Activated naive CD8-positive, alpha-beta T cell (primary cell): ENCODE results near the gene KCNG2.

Experiments
- H3K27ac Mint-ChIP-seq: one replicate; pipeline ENCODE4 v1.8.0; 2021; ENCODE audit warnings: mixed read lengths
- H3K27me3 Mint-ChIP-seq: one replicate; pipeline ENCODE4 v1.8.0; 2021; ENCODE audit warnings: mixed read lengths
- H3K36me3 Mint-ChIP-seq: one replicate; pipeline ENCODE4 v1.8.0; 2021; ENCODE audit warnings: mixed read lengths
- H3K4me1 Mint-ChIP-seq: one replicate; pipeline ENCODE4 v1.8.0; 2021; ENCODE audit warnings: low read depth, mixed read lengths
- H3K4me3 Mint-ChIP-seq: one replicate; pipeline ENCODE4 v1.8.0; 2021; ENCODE audit warnings: mild to moderate bottlenecking, mixed read lengths
- H3K9me3 Mint-ChIP-seq: one replicate; pipeline ENCODE4 v1.8.0; 2021; ENCODE audit warnings: low read depth, mixed read lengths

The KCNG2 gene

DNA sequence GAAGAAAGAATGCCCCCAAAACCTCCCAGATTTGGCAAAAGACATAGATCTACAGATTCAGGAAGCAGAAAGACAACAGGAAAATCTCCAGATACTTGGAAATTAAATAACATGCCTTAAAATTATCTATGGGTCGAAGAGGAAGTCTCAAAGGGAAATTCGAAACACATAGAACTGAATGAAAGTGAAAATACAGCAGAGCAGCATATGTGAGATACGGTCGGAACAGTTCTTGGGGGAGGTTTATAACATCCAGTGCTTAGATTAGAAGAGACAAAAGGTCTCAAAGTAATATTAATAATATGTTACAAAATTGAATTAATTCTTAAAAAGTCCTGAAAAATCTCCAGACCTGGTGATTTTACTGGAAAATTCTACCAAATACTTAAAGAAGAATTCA is 14.3 kb downstream of the KCNG2 start:
- Mint-ChIP-seq H3K4me3 (no peak overlapping the region), H3K27ac (no peak overlapping the region), H3K9me3 (no peaks in the 10 kb centered on the region), H3K36me3 (no peaks in the 10 kb centered on the region), H3K27me3 (peaks cover 1% of the 10 kb centered on the region), H3K4me1 (no peaks in the 10 kb centered on the region)

DNA sequence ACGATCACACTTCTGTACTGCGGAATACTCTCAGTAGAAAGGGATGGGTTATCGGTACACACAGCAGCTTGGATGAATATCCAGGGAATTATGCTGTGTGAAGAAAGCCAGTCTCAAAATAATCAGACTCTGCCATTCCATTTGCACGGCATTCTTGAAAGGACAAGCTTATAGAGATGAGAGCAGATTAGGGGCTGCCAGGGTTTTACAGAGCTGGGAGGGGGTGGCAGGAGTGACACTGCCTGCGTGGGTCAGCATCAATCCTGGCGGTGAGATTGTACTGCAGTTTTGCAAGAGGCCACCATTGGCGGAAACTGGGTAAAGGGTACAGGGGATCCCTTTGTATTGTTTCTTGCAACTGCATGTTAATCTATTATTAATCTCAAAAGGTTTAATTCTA is 16.6 kb downstream of the KCNG2 start:
- Mint-ChIP-seq H3K9me3 (no peaks in the 10 kb centered on the region), H3K36me3 (no peaks in the 10 kb centered on the region), H3K27me3 (peaks cover 3% of the 10 kb centered on the region), H3K27ac (no peak overlapping the region), H3K4me3 (no peak overlapping the region), H3K4me1 (no peaks in the 10 kb centered on the region)

DNA sequence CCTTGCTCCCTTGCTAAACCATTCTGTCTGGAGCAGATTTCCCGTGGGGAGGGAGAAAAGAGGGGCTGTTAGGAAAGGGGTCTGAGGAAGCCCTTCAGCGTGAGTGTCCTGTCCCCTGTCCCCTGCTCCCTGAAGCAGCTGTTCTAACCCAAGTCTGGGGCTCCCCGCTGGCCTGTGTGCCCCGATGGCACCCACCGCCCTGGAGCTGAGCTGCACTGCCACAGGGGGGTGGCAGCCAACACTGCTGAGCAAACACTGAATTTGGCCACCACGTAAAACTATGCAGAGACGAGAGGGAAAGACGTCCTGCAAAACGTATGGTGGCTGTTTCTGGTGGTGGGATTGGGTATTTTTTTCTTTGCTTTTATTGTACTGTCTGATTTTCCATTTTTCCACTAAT is 17.9 kb downstream of the KCNG2 start:
- H3K4me1 Mint-ChIP-seq: peaks cover 6% of the 10 kb centered on the region
- H3K4me3 Mint-ChIP-seq: no peak overlapping the region
- no peak overlapping the region for H3K27ac Mint-ChIP-seq
- H3K27me3 Mint-ChIP-seq: peaks cover 3% of the 10 kb centered on the region
- H3K9me3 Mint-ChIP-seq: no peaks in the 10 kb centered on the region
- no peaks in the 10 kb centered on the region for H3K36me3 Mint-ChIP-seq

DNA sequence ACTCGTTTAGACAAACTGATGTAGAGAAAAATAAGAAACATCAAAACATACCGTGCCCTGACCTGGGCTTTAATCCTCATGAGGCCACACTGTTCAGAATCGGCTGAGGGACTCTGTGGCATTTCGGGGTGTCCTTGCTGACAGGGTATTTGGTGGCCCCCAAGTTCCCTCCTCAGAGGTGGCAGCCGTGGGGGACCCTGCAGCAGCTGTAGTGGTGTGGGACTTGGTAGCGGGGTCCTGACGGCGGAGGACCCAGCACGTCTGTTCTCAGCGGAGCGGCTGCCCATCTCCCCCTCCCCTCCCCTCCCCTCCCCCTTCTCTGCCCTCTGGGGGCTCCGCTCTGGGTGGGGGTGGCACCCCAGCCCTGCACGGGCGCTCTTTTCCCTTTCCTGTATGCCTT is 18.4 kb downstream of the KCNG2 start:
- Mint-ChIP-seq H3K27me3 (peaks cover 5% of the 10 kb centered on the region), H3K4me1 (peaks cover 6% of the 10 kb centered on the region), H3K27ac (no peak overlapping the region), H3K4me3 (no peak overlapping the region), H3K36me3 (no peaks in the 10 kb centered on the region), H3K9me3 (no peaks in the 10 kb centered on the region)

DNA sequence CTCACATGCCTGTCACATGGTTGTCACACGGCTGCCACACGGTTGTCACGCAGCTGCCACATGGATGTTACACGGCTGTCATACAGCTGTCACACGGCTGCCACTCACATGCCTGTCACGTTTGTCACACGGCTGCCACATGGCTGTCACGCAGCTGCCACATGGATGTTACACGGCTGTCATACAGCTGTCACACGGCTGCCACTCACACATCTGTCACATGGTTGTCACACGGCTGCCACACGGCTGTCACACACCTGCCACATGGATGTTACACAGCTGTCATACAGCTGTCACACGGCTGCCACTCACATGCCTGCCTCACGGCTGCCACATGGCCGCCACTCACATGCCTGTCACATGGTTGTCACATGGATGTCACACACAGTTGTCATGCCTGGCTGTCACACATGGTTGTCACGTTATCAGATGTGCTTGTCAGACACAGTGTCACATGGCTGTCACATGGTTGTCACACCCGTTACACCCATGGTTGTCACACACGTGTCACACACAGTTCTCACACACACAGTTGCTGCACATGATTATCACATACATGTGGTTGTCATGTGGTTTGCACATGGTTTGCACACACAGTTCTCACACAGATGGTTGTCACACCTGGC is 19.4 kb downstream of the KCNG2 start:
- no peak overlapping the region for H3K4me3 Mint-ChIP-seq
- H3K27me3 Mint-ChIP-seq: peaks cover 5% of the 10 kb centered on the region
- H3K27ac Mint-ChIP-seq: no peak overlapping the region
- H3K9me3 Mint-ChIP-seq: no peaks in the 10 kb centered on the region
- H3K36me3 Mint-ChIP-seq: no peaks in the 10 kb centered on the region
- peaks cover 6% of the 10 kb centered on the region for H3K4me1 Mint-ChIP-seq

DNA sequence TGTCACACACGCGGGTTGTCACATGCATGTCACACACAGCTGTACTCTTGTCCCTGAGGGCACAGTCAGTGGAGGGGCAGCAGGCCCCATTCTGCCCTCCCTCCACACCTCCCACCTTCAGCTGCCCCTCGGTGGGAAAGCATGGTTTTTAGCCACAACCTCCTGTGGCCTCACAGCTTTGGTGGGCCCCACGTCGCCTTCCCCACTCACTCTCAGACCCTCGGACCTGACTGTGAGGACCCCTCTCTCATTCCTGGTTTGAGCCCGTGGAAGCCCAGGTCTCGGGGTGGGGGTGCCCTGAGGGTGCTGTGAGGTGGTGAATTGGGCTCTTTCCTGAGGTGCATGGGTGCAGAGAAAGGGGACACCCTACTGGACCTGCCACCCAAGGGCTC is 19.9 kb downstream of the KCNG2 start:
- Mint-ChIP-seq H3K4me1 (peaks cover 6% of the 10 kb centered on the region), H3K9me3 (no peaks in the 10 kb centered on the region), H3K36me3 (no peaks in the 10 kb centered on the region), H3K27ac (no peak overlapping the region), H3K27me3 (peaks cover 5% of the 10 kb centered on the region), H3K4me3 (no peak overlapping the region)

- H3K27ac Mint-ChIP-seq: no peak overlapping the region
- H3K4me3 Mint-ChIP-seq: no peak overlapping the region
- H3K4me1 Mint-ChIP-seq: peaks cover 6% of the 10 kb centered on the region
- no peaks in the 10 kb centered on the region for H3K9me3 Mint-ChIP-seq
- H3K27me3 Mint-ChIP-seq: peaks cover 5% of the 10 kb centered on the region
- H3K36me3 Mint-ChIP-seq: no peaks in the 10 kb centered on the region
Measured at GRCh38 chr18:79818036-79818435, 20.3 kb downstream of the KCNG2 start.

DNA sequence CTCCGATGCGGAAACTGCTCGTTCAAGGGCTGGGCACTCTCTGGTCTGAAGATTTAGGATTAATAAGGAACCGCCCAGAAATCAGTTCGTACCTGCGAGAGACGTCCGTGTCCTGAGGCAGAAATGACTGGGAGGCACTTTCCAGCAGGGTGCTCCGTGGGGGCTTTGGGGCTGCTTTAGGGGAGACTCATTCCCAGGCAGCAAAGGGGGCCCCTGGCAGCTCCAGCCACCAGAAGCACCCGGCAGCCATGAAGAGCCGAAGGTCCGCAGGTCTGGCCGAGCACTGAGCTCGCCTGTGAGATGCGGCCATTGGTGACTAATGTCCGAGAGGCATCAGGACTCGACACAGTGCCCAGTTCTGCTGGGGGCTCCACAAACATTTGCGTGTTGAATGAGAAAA is 20.9 kb downstream of the KCNG2 start:
- Mint-ChIP-seq H3K9me3 (no peaks in the 10 kb centered on the region), H3K27me3 (peaks cover 4% of the 10 kb centered on the region), H3K4me3 (no peak overlapping the region), H3K27ac (no peak overlapping the region), H3K36me3 (no peaks in the 10 kb centered on the region), H3K4me1 (peaks cover 6% of the 10 kb centered on the region)

DNA sequence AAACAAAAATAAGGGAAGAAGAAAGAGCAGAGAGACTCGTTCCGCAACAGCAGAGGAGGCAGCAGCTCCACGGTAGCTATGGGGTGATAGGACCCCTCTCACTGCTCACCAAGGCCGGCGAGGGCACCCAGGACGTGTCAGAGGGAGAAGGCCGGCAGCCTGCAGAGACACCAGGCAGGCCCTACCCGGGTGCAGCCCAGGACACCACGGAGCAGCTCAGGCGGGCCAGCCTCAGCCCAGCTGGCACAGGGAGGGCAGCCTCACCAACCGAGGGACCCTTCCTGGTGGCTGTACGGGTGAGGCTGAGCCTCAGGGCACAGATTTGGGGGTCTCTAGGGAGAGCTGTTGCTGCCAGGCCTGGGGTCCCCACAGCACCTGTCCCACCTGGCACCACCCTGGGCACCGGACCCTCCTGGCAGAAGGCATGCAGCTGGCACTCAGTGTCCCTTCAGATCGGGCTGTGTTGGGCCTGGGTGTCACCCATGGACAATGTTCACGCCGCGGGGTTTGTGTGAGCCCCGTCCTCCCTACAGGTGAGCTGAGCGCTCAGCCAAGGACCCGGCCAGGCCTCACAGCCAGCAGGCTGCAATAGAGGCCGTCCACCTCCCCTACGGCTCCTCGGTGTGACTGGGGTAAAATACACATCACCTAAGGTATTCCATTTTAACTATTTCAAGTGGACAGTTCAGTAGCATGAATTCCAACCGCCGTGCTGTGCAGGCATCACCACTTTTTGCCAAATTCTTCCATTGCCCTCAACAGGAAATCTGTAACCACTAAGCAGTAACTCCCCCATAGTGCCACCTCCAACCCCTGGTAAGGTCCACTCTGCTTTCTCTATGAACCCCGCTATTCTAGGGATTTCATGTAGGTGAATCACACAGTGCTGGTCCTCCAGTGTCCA is 21.6 kb downstream of the KCNG2 start:
- Mint-ChIP-seq H3K9me3 (no peaks in the 10 kb centered on the region), H3K4me3 (no peak overlapping the region), H3K4me1 (peaks cover 6% of the 10 kb centered on the region), H3K27ac (no peak overlapping the region), H3K36me3 (no peaks in the 10 kb centered on the region), H3K27me3 (peaks cover 4% of the 10 kb centered on the region)

- Mint-ChIP-seq H3K4me1 (peaks cover 6% of the 10 kb centered on the region), H3K27ac (no peak overlapping the region), H3K4me3 (no peak overlapping the region)
Measured at GRCh38 chr18:79819968-79820351, 22.2 kb downstream of the KCNG2 start.

GRCh38 chr18:79823120-79823519 is 25.4 kb downstream of the KCNG2 start:
- peaks cover 4% of the 10 kb centered on the region for H3K27me3 Mint-ChIP-seq
- no peaks in the 10 kb centered on the region for H3K36me3 Mint-ChIP-seq
- H3K4me3 Mint-ChIP-seq: no peak overlapping the region
- no peak overlapping the region for H3K27ac Mint-ChIP-seq
- peaks cover 6% of the 10 kb centered on the region for H3K4me1 Mint-ChIP-seq
- H3K9me3 Mint-ChIP-seq: no peaks in the 10 kb centered on the region

More at GRCh38 chr18:79819968-79820351, 22.2 kb downstream of the KCNG2 start:
- Mint-ChIP-seq H3K36me3 (no peaks in the 10 kb centered on the region), H3K9me3 (no peaks in the 10 kb centered on the region), H3K27me3 (peaks cover 4% of the 10 kb centered on the region)

- Mint-ChIP-seq H3K27ac (no peak overlapping the region), H3K4me1 (no peaks in the 10 kb centered on the region), H3K9me3 (no peaks in the 10 kb centered on the region), H3K4me3 (no peak overlapping the region), H3K27me3 (peaks cover under 1% of the 10 kb centered on the region), H3K36me3 (no peaks in the 10 kb centered on the region)
Measured at GRCh38 chr18:79825913-79826312, 28.2 kb downstream of the KCNG2 start.

DNA sequence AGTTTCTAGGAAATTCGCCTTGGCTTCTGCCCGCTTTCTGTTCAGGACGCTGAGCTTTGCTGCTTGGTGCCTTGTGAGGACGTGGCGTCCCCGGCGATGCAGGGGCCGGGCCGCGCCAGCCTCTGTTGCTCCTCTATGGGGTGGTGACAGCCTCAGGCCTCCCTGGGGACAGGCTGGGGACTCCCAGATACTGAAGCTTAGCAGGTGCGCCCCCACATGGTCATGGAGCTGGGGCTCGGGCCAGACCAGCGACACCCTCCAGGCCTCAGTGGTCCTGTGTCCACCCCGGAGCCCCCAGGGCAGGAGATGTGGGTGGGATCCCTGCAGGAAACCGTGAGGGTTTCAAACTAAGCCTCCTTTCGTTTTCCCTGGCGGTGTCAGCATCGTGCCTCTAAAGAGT is 29.2 kb downstream of the KCNG2 start:
- no peak overlapping the region for H3K4me3 Mint-ChIP-seq
- H3K9me3 Mint-ChIP-seq: no peaks in the 10 kb centered on the region
- no peak overlapping the region for H3K27ac Mint-ChIP-seq
- no peaks in the 10 kb centered on the region for H3K4me1 Mint-ChIP-seq
- H3K27me3 Mint-ChIP-seq: no peaks in the 10 kb centered on the region
- no peaks in the 10 kb centered on the region for H3K36me3 Mint-ChIP-seq

GRCh38 chr18:79828258-79828657 is 30.5 kb downstream of the KCNG2 start:
- H3K4me1 Mint-ChIP-seq: no peaks in the 10 kb centered on the region
- no peak overlapping the region for H3K4me3 Mint-ChIP-seq
- no peaks in the 10 kb centered on the region for H3K27me3 Mint-ChIP-seq
- no peaks in the 10 kb centered on the region for H3K9me3 Mint-ChIP-seq
- no peaks in the 10 kb centered on the region for H3K36me3 Mint-ChIP-seq
- H3K27ac Mint-ChIP-seq: no peak overlapping the region

- Mint-ChIP-seq H3K27ac (no peak overlapping the region), H3K36me3 (no peaks in the 10 kb centered on the region), H3K9me3 (no peaks in the 10 kb centered on the region), H3K27me3 (peaks cover 2% of the 10 kb centered on the region), H3K4me3 (no peak overlapping the region), H3K4me1 (no peaks in the 10 kb centered on the region)
Measured at GRCh38 chr18:79829136-79829854, 31.6 kb downstream of the KCNG2 start.
